GM12874 (cell line): ENCODE measurements around the gene CACNA1G.

Source experiments
- TF ChIP-seq, protein P1 (sequence below): IDR thresholded peaks from 2 replicates; pipeline ENCODE4 v1.5.1; 2011; ENCODE audit warnings: low read depth, mild to moderate bottlenecking, control low read depth, low read length, moderate library complexity; ENCODE audit not compliant: insufficient read depth

The CACNA1G gene

DNA sequence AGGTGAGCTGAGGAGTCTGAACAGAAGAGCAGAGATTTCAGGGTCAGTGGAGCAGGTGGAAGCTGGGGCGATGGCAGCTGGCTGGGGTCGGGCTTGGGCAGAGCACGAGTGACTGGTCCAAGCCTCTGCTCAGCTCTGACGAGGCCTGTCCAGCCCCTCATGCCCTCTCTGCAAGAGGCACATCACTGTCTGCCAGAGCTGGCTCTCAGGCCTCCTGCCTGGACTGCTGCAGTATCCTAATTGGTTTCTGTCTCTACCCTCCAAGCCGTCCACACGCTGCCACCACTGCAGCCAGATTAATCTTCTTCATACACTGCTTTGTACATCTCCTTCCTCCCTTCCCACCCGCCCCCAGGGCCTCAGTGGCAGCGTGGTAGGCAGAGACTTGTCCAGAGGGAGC lies 25.4 kb downstream of the CACNA1G start:
- TF ChIP-seq, protein P1, sequence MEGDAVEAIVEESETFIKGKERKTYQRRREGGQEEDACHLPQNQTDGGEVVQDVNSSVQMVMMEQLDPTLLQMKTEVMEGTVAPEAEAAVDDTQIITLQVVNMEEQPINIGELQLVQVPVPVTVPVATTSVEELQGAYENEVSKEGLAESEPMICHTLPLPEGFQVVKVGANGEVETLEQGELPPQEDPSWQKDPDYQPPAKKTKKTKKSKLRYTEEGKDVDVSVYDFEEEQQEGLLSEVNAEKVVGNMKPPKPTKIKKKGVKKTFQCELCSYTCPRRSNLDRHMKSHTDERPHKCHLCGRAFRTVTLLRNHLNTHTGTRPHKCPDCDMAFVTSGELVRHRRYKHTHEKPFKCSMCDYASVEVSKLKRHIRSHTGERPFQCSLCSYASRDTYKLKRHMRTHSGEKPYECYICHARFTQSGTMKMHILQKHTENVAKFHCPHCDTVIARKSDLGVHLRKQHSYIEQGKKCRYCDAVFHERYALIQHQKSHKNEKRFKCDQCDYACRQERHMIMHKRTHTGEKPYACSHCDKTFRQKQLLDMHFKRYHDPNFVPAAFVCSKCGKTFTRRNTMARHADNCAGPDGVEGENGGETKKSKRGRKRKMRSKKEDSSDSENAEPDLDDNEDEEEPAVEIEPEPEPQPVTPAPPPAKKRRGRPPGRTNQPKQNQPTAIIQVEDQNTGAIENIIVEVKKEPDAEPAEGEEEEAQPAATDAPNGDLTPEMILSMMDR, result no peak

DNA sequence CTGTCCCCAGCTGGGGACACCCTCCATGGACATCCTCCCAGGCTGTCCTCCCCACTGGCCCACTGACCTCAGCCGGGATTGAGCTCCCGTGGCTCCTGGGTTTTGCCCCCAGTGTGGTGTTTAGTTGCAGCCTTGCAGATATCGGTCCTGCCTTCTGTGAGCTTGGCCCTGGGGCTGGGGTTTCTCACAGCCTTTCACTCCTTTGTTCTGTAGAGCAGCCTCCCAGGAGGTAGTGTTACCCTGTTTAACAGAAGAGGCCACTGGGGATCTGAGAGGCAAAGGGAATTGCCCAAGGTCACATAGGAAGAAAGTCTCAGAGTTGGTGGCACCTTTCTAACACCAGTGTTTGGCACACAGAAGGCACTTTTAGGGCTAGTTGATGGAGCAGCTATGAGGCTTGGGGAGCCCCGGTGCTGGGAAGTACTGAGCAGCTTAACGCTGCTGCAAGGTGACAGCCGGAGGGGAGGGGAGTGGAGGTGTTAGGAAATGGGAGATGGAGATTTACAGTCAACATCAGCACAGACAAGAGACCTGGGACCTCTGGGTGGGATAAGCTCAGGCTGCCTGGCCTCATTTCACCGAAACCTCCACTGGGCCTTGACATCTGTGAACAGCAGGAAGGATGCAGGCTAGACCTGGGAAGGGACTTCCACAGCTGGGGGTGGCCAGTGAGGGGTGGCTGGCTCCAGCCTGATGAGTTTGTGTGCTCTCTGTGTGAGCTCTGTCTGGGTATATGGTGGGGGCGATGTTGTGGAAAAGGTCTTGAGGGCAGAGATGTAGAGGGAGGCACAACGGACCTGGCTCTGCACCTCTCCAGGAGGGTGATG lies 26.1 kb downstream of the CACNA1G start:
- TF ChIP-seq, protein P1, result no peak

DNA sequence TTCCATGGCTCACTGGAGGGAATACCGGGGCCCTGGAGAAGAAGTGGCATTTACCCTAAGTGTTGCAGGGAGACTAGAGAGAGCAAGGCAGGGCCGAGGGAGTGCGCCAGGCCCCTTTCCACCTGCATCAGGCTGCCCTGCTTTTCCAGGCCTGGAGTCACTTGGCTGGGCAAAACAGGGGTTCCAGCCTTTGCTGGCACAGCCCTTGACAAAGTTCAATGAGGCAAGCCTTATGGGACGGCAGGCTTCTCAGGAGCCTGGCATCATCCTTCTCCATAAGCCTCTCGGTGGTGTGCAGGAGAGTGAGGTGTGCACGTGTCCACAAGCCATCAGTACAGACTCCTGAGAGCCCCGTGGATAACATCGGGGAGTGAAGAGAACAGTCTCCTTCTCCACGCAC lies 27.1 kb downstream of the CACNA1G start:
- TF ChIP-seq, protein P1, result no peak

DNA sequence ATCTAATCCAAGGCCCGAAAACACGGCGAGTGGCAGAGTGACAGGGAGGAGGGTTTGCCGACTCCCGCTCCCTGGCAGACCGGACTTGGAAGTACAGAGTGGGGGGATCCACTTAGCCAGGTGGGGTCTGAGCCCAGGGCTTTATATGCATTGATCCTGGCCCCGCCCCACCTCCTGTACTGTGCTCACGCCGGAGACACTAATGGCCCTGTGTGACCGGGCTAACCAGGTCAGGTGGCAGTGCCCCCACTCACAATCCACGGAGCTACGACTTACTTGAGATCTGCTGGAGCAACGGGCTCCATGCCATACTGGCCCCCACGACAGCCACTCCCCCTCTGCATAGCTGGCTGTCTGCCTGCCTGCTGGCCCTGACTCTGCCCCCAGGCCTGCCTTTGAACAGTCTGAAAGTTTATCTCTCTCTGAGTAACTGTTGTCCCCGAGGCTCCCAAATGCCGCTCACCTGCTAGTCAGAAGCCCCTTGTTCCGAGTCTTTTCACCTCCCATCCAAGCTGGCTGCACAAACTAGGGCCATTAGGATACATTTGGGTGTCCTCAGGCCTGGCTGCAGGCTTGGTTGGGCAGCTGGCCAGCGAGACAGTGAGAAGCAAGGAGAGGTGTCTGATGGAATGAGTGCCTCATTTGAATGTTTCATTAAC lies 28.0 kb downstream of the CACNA1G start:
- TF ChIP-seq, protein P1, result no peak

DNA sequence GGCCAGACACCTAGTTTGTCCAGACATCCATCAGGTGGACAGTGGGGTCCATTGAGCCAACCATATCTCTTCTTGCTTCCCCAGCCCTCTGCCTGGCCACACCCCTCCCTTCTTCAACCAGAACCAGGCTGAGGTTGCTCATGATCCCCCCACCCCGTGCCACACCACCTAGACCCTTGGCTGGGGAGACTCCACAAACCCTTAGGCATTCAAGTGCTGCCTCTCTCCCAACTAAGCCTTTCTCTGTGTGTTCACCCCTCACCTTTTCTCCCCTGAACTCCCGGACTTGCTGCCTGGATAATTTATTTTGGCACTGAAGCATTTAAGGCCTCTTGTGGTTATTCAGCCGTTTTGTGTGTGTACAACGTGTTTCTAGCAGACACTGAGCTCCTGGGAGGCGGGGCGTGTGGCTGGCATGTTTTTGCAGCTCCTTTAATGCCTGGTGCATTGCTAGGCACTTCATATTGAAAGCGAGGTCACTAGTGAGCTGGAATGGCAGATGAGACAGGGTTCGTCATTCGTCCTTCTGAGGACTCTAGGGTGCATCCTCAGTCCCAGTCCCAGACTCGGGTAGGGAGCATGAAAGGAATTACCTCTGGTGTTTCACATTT lies 28.7 kb downstream of the CACNA1G start:
- TF ChIP-seq, protein P1, result no peak

DNA sequence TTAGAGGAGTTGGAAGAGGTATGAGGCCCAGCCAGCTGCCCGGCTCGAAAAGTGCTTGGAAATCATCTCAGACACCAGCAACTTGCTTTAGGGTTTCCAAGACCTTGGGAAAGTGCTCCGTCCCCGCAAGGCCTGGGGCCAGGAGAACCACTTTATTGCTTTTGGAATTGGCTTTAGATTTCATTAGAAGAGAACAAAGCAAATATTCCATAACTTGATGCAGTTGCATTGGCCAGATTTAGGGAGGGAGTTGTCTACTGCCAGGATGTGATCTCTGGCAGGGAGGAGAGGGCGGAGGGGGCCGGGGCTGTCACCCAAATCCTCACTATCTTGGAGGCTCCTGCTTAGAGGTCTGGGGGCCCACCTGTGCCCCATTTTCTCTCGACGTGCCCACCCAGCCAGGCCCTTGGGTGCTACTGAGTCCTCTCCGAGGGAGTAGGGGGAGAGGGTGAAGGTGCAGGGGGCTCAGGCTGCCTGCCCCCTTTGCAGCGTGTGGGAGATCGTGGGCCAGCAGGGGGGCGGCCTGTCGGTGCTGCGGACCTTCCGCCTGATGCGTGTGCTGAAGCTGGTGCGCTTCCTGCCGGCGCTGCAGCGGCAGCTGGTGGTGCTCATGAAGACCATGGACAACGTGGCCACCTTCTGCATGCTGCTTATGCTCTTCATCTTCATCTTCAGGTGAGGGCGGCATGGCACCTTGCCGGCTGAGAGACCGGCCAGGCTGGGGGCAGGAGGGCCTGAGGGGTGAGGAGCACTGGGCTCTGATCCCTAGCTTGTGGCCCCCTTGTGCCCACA lies 30.6 kb downstream of the CACNA1G start:
- TF ChIP-seq, protein P1, result no peak

DNA sequence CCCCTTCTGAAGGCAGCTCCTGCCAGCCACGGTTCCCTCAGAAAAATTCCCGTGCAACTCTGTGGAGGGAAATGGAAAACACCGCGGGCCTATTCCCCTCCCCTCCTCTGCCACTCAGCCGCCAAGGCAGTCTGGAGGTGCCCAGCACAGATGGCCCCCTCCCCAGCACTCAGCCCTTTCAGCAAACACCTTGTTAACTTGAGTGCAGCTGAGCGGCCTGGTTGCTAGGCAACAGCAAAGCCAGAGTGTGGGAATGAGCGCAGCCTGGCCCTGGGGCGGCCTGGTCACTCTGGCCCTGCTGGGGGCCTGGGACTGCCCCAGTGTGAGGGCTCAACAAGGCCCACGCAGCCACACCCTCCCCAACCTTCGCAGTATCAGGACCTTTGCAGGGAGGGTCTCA lies 32.8 kb downstream of the CACNA1G start:
- TF ChIP-seq, protein P1, result no peak
